NT2/D1 (cell line): Measurements from ENCODE around the gene EPB41L4A.

Experiments used
- SUZ12 ChIP-seq: IDR thresholded peaks from 2 replicates; pipeline ENCODE4 v1.6.1; 2011; ENCODE audit not compliant: insufficient read length, insufficient read depth; ENCODE audit errors: extremely low read depth
- YY1 ChIP-seq: IDR thresholded peaks from 2 replicates; pipeline ENCODE4 v1.6.1; 2011; ENCODE audit not compliant: insufficient read length, insufficient read depth
- ZNF274 ChIP-seq: IDR thresholded peaks from 2 replicates; pipeline ENCODE4 v1.6.1; 2011; ENCODE audit warnings: mild to moderate bottlenecking, low read depth, low read length

DNA sequence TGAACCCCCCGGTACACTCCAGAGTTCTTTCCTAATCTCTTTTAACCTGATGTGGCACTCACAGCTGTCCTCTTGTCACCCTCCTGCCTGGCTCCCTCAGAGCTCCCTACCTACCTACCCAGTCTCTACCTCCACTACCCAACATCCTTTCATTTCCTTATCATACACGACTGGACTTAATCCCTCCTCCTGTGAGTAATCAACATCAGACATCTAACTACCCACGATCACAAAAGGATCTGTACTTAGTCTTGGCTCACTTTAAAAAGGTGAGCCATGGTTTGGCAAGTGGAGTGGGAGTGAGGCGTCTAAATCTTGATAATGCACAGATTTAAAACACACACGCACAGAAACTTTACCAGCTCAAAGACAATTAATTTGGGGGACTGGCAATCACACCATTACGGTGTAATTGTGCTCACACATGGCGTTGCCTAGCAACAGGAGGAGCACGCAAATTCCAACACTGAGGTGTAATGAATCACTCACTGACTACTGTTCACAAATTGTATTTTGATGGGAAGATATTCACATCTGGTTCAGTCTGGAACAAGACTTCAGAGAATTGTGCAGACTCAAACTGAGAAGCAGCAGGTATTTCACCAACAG is 235.9 kb downstream of the EPB41L4A start:
- no peak for TF ChIP-seq YY1
- no peak for TF ChIP-seq ZNF274
- TF ChIP-seq SUZ12, result no peak
